OCI-LY1 (cell line): ENCODE data around the gene JAKMIP1.

Source experiments
- EZH2 ChIP-seq: fragments of 200-600 bp; sonication (generic), shearing (Covaris generic); IDR thresholded peaks from 2 replicates; pipeline ENCODE4 v1.8.0; 2017; ENCODE audit warnings: borderline replicate concordance, mixed run types, mild to moderate bottlenecking, antibody characterized with exemption, low read length, moderate library complexity, mixed read lengths
- TF ChIP-seq, protein P1 (sequence below): fragments of 200-600 bp; sonication (generic), shearing (Covaris generic); IDR thresholded peaks from 2 replicates; pipeline ENCODE4 v1.5.1; 2017; ENCODE audit warnings: mild to moderate bottlenecking, antibody characterized with exemption, low read length, moderate library complexity, mixed read lengths

DNA sequence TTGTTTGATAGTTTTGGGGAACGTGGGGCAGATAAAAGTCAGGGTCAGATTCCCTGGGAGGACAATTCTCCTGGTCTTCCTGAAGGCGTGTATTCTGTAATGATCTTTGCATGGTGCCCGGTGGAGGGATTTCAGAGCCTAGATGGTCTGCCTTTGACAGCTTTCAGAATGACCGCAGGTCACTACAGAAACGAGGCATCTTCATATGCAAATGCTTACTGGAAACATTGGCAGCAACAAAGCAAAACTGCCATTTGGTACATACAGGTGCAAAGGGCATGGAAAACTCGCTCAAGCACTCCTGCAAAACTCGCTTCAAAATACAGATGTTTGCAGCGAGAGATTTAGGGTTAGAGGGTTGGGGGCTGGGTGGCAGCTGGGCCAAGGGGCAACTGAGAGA is 190.9 kb downstream of the JAKMIP1 start:
- TF ChIP-seq, protein P1, sequence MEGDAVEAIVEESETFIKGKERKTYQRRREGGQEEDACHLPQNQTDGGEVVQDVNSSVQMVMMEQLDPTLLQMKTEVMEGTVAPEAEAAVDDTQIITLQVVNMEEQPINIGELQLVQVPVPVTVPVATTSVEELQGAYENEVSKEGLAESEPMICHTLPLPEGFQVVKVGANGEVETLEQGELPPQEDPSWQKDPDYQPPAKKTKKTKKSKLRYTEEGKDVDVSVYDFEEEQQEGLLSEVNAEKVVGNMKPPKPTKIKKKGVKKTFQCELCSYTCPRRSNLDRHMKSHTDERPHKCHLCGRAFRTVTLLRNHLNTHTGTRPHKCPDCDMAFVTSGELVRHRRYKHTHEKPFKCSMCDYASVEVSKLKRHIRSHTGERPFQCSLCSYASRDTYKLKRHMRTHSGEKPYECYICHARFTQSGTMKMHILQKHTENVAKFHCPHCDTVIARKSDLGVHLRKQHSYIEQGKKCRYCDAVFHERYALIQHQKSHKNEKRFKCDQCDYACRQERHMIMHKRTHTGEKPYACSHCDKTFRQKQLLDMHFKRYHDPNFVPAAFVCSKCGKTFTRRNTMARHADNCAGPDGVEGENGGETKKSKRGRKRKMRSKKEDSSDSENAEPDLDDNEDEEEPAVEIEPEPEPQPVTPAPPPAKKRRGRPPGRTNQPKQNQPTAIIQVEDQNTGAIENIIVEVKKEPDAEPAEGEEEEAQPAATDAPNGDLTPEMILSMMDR: no peak
- TF ChIP-seq EZH2: no peak
